ENCODE measurements around the gene CCDC142.

CCDC142 gene

DNA sequence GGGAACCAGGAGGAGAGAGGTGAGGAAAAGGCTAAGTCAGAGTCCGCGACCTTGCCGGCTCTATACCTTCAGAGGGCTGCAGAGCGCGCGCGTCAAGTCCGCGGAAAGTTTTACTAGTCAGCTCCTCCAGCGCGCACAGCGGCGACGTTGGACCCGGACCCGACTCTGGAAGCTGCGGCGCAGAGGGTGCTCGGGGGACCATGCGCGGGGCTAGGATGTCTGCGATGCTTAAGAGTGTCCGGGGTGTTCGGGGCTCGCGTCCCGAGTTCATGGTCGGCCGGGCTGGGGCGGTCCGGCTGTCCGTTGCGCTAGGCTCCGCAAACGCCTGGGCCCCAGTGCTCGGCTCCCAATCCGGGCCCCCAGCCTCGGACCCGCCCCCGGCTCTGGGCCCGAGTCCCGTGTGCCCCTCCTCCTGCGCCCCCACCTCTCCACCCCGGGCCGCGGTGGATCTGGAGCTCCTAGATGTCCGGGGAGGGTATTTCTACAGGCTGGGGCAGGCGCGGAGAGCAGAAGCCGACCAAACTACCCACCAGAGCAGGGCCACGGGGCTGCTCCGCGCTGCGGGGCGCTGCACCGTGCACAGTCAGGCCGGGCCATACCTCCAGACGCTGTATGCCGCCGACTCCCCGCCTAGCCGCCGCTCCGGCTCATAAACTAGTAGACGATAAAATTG lies 16.6 kb upstream of the CCDC142 start, which contains the start of gene LBX2:
Gene LBX2, minus strand, starts transcription at position 337 of the 673 bp plus-strand sequence. Its CDS starts 66 bp downstream, at position 271.
- Histone ChIP-seq H3K36me3 (peaks cover 0 to 4% (median 0%) of the 10 kb centered on the region in 3 donors), H3K9me3 (no peaks in the 10 kb centered on the region), H3K4me3 (peak within 1 kb of the TSS in 1 of 2 donors; percentile 37), H3K4me1 (peaks cover 0 to 43% (median 34%) of the 10 kb centered on the region in 4 donors), H3K27me3 (peaks cover 0 to 68% of the 10 kb centered on the region in 2 donors), H3K27ac (no peak within 1 kb of the TSS)
- DNase-seq = no peak
- no peak for TF ChIP-seq CTCF (IDR thresholded peaks at IDR 0.05)
- intact Hi-C loops (cut with DNase I; ENCODE audit: low total_unique reads) = no loop called here

GRCh38 chr2:74498500-74499266 lies 15.9 kb upstream of the CCDC142 start:
- TF ChIP-seq CTCF (IDR thresholded peaks at IDR 0.05) = no peak
- Histone ChIP-seq H3K27me3 (peaks cover 0 to 68% of the 10 kb centered on the region in 2 donors), H3K36me3 (peaks cover 0 to 9% (median 2%) of the 10 kb centered on the region in 3 donors), H3K9me3 (no peaks in the 10 kb centered on the region), H3K4me1 (peaks cover 0 to 39% (median 33%) of the 10 kb centered on the region in 4 donors), H3K27ac (no peak overlapping the region), H3K4me3 (peak overlapping the region in 1 of 2 donors; percentile 37)
- DNase-seq = no peak
- intact Hi-C loops (cut with DNase I; ENCODE audit: low total_unique reads) = no loop called here

- no peak overlapping the region for H3K27ac ChIP-seq
- H3K4me3 ChIP-seq = peak overlapping the region; percentile 14 to 37
- TF ChIP-seq CTCF (IDR thresholded peaks at IDR 0.05) = no peak
- H3K36me3 ChIP-seq = peaks cover 2 to 17% (median 9%) of the 10 kb centered on the region in 3 donors
- no peaks in the 10 kb centered on the region for H3K9me3 ChIP-seq
- intact Hi-C loops (cut with DNase I; ENCODE audit: low total_unique reads) = no loop called here
- DNase-seq = no peak
- H3K27me3 ChIP-seq = peaks cover 0 to 63% of the 10 kb centered on the region in 2 donors
- H3K4me1 ChIP-seq = peaks cover 0 to 32% (median 29%) of the 10 kb centered on the region in 4 donors
Measured at GRCh38 chr2:74497777-74498499, 15.1 kb upstream of the CCDC142 start.

GRCh38 chr2:74496997-74497776 lies 14.4 kb upstream of the CCDC142 start:
- no peak for TF ChIP-seq CTCF (IDR thresholded peaks at IDR 0.05)
- H3K36me3 ChIP-seq = peaks cover 10 to 24% (median 17%) of the 10 kb centered on the region in 3 donors
- H3K9me3 ChIP-seq = no peaks in the 10 kb centered on the region
- no peak for DNase-seq
- H3K4me3 ChIP-seq = no peak overlapping the region
- intact Hi-C loops (cut with DNase I; ENCODE audit: low total_unique reads) = no loop called here
- H3K27me3 ChIP-seq = peaks cover 0 to 55% of the 10 kb centered on the region in 2 donors
- peaks cover 0 to 26% (median 25%) of the 10 kb centered on the region in 4 donors for H3K4me1 ChIP-seq
- no peak overlapping the region for H3K27ac ChIP-seq

DNA sequence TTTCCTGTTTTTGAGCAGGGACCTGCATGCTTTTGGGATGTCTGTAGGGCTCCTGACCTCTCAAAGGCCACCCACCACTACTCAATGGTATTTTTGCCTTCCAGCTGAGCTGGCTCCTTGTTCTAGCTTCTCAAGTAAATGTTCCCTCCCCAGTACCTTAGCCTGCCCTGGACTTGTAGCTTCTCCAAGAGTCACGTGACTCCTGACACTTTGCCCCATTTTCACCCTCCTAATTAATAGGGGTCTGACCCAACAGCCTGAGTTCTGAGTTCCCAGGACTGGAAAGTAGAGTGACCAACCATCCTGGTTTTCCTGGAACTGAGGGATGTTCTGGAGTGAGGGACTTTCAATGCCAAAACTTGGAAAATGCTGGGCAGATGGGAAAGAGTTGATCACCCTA lies 12.6 kb upstream of the CCDC142 start:
- Histone ChIP-seq H3K9me3 (no peaks in the 10 kb centered on the region), H3K36me3 (peaks cover 27 to 42% (median 34%) of the 10 kb centered on the region in 3 donors), H3K27ac (no peak overlapping the region), H3K4me3 (no peak overlapping the region), H3K27me3 (peaks cover 0 to 38% of the 10 kb centered on the region in 2 donors), H3K4me1 (peaks cover 0 to 26% (median 25%) of the 10 kb centered on the region in 4 donors)
- intact Hi-C loops (cut with DNase I; ENCODE audit: low total_unique reads) = no loop called here
- no peak for DNase-seq
- no peak for TF ChIP-seq CTCF (IDR thresholded peaks at IDR 0.05)

All from tibial artery (tissue), 4 donors.